H1 (cell line): Measurements from ENCODE around the gene PRR7. TPM values are rescaled to one million over a fixed set of nuclear protein-coding genes. Genes with fewer than 3 reads are reported as not detected.

ENCODE experiments used
- CTCF ChIA-PET: fragments of 300-600 bp; sonication (Branson Sonifier 250); formaldehyde crosslinking; loops from one replicate; lab custom pipeline; 2021; ENCODE audit not compliant: partially characterized antibody; lab: Charles Lee
- POLR2A ChIA-PET: fragments of 300-600 bp; sonication (Branson Sonifier 250); formaldehyde crosslinking; loops from one replicate; lab custom pipeline; 2021; ENCODE audit warnings: inconsistent platforms; ENCODE audit not compliant: partially characterized antibody; lab: Charles Lee
- DNase-seq, 2 experiments: peaks; one replicate each; pipeline versions ENCODE4 v3.0.0 to v3.0.0-alpha.2; 2010 to 2022; ENCODE audit warnings: low spot score in 2 of 2, low read depth in 1 of 2, mixed read lengths in 1 of 2
- FAIRE-seq: peaks from 2 replicates; lab custom pipeline; 2011; peaks lifted over from hg19 to GRCh38; lab: Jason Lieb, UNC
- H2AFZ ChIP-seq: 2 replicates; pipeline ENCODE4 v1.8.1; 2012; ENCODE audit warnings: low read length, inconsistent platforms
- H2AK5ac ChIP-seq: 2 replicates; pipeline ENCODE4 v1.6.1; 2013; ENCODE audit warnings: low read depth, low read length
- H2BK120ac ChIP-seq: replicated peaks from 2 replicates; pipeline ENCODE3; 2013; ENCODE audit warnings: low read depth, low read length, inconsistent platforms
- H2BK12ac ChIP-seq: 2 replicates; pipeline ENCODE4 v1.6.1; 2013; ENCODE audit warnings: low read depth, low read length
- H2BK15ac ChIP-seq: 2 replicates; pipeline ENCODE4 v1.6.1; 2013; ENCODE audit warnings: low read length
- H2BK20ac ChIP-seq: 2 replicates; pipeline ENCODE4 v1.6.1; 2013; ENCODE audit warnings: low read length
- H2BK5ac ChIP-seq: 2 replicates; pipeline ENCODE4 v1.6.1; 2013; ENCODE audit warnings: low read depth, low read length
- H3K14ac ChIP-seq: 2 replicates; pipeline ENCODE4 v1.6.1; 2013; ENCODE audit warnings: inconsistent platforms; ENCODE audit not compliant: insufficient read length
- H3K18ac ChIP-seq: 2 replicates; pipeline ENCODE4 v1.6.1; 2013; ENCODE audit warnings: low read length; ENCODE audit errors: extremely low read depth
- H3K23ac ChIP-seq: 2 replicates; pipeline ENCODE4 v1.6.1; 2013; ENCODE audit warnings: inconsistent platforms; ENCODE audit not compliant: insufficient read length
- H3K23me2 ChIP-seq: 2 replicates; pipeline ENCODE4 v1.6.1; 2013; ENCODE audit warnings: low read depth, low read length
- H3K27ac ChIP-seq: 2 replicates; pipeline ENCODE4 v1.6.1; 2011; ENCODE audit warnings: low read depth, low read length, inconsistent platforms
- H3K27me3 ChIP-seq, 4 experiments: replicated peaks in 1 of 4; 1 replicate in 1 of 4; 2 replicates in 3 of 4; pipeline versions ENCODE4 v1.6.1 to v1.8.1; 2011 to 2013; ENCODE audit warnings: low read length in 3 of 4, mild to moderate bottlenecking in 3 of 4, inconsistent platforms in 2 of 4, mixed read lengths in 2 of 4, moderate library complexity in 1 of 4; ENCODE audit not compliant: control insufficient read depth in 3 of 4, insufficient read depth in 3 of 4; ENCODE audit errors: extremely low read depth in 1 of 4
- H3K36me3 ChIP-seq, 4 experiments: 2 replicates each; pipeline versions ENCODE4 v1.6.1 to v1.8.1; 2011 to 2013; ENCODE audit warnings: mild to moderate bottlenecking in 4 of 4, low read length in 3 of 4, moderate library complexity in 2 of 4, control low read depth in 1 of 4, inconsistent platforms in 1 of 4; ENCODE audit not compliant: insufficient read depth in 4 of 4, control insufficient read depth in 2 of 4
- H3K4ac ChIP-seq: replicated peaks from 2 replicates; pipeline ENCODE3; 2013; ENCODE audit warnings: low read length, low read depth, mixed read lengths, inconsistent platforms; ENCODE audit not compliant: insufficient read length
- H3K4me1 ChIP-seq, 4 experiments: replicated peaks in 1 of 4; 1 replicate in 1 of 4; 2 replicates in 3 of 4; pipeline versions ENCODE4 v1.6.1 to v1.8.1; 2011 to 2013; ENCODE audit warnings: low read length in 3 of 4, inconsistent platforms in 2 of 4, mixed read lengths in 1 of 4; ENCODE audit not compliant: insufficient read depth in 4 of 4, control insufficient read depth in 3 of 4
- H3K4me2 ChIP-seq, 2 experiments: 2 replicates each; pipeline versions ENCODE4 v1.6.1 to v1.8.1; 2011 to 2013; ENCODE audit warnings: low read depth in 2 of 2, low read length in 2 of 2, control low read depth in 1 of 2, inconsistent platforms in 1 of 2, mild to moderate bottlenecking in 1 of 2; ENCODE audit not compliant: insufficient read depth in 1 of 2
- H3K4me3 ChIP-seq, 4 experiments: fragments of 200-600, 300-600 bp in 1 of 4; sonication (generic), shearing (Covaris generic), sonication (Bioruptor Twin) in 1 of 4; 2 replicates each; pipeline versions ENCODE4 v1.5.1 to v1.8.1; 2011 to 2016; ENCODE audit warnings: low read length in 4 of 4, low read depth in 3 of 4, control low read depth in 2 of 4, inconsistent platforms in 2 of 4, mild to moderate bottlenecking in 2 of 4, mixed read lengths in 1 of 4, moderate library complexity in 1 of 4; ENCODE audit not compliant: insufficient read depth in 2 of 4; ENCODE audit errors: extremely low read depth in 1 of 4
- H3K56ac ChIP-seq: replicated peaks from 2 replicates; pipeline ENCODE3; 2013; ENCODE audit warnings: low read depth, mild to moderate bottlenecking, mixed read lengths, low read length, inconsistent platforms; ENCODE audit not compliant: insufficient read length
- H3K79me1 ChIP-seq: 2 replicates; pipeline ENCODE4 v1.6.1; 2013; ENCODE audit warnings: low read depth, low read length, control low read depth
- H3K79me2 ChIP-seq, 2 experiments: 2 replicates each; pipeline versions ENCODE4 v1.6.1 to v1.8.1; 2012 to 2013; ENCODE audit warnings: low read length in 2 of 2, mild to moderate bottlenecking in 2 of 2, inconsistent platforms in 1 of 2; ENCODE audit not compliant: insufficient read depth in 2 of 2, control insufficient read depth in 1 of 2
- H3K9ac ChIP-seq, 4 experiments: replicated peaks in 1 of 4; 1 replicate in 1 of 4; 2 replicates in 3 of 4; pipeline versions ENCODE4 v1.6.1 to v1.8.1; 2011 to 2013; ENCODE audit warnings: low read depth in 3 of 4, low read length in 3 of 4, control low read depth in 2 of 4, mild to moderate bottlenecking in 2 of 4, moderate library complexity in 2 of 4, inconsistent platforms in 1 of 4; ENCODE audit errors: extremely low read depth in 1 of 4
- H3K9me3 ChIP-seq, 2 experiments: 2 replicates each; pipeline versions ENCODE4 v1.6.1 to v1.8.1; 2012 to 2013; ENCODE audit warnings: mild to moderate bottlenecking in 2 of 2, moderate library complexity in 2 of 2, control low read depth in 1 of 2, inconsistent platforms in 1 of 2, low read depth in 1 of 2, low read length in 1 of 2, mixed read lengths in 1 of 2; ENCODE audit not compliant: insufficient read depth in 2 of 2
- H4K20me1 ChIP-seq, 2 experiments: replicated peaks in 1 of 2; 2 replicates each; pipeline versions ENCODE3 to v1.8.1; 2011 to 2013; ENCODE audit warnings: inconsistent platforms in 2 of 2, low read length in 2 of 2, mild to moderate bottlenecking in 1 of 2; ENCODE audit not compliant: insufficient read depth in 2 of 2, control insufficient read depth in 1 of 2
- H4K5ac ChIP-seq: 2 replicates; pipeline ENCODE4 v1.6.1; 2013; ENCODE audit warnings: low read length, low read depth, mixed read lengths, inconsistent platforms; ENCODE audit not compliant: insufficient read length
- H4K8ac ChIP-seq: 2 replicates; pipeline ENCODE4 v1.8.0; 2013; ENCODE audit warnings: mild to moderate bottlenecking, moderate library complexity, low read length, inconsistent platforms; ENCODE audit not compliant: insufficient read depth; ENCODE audit errors: extremely low read depth
- H4K91ac ChIP-seq: replicated peaks from 2 replicates; pipeline ENCODE3; 2013; ENCODE audit warnings: low read length, mixed read lengths, inconsistent platforms; ENCODE audit not compliant: insufficient read length
- ASH2L ChIP-seq: fragments of 200-600, 300-600 bp; sonication (generic); IDR thresholded peaks from one replicate; pipeline ENCODE4 v1.7.1; 2017; ENCODE audit warnings: low read length
- CTBP2 ChIP-seq: IDR thresholded peaks from 2 replicates; pipeline ENCODE4 v1.7.0; 2011; ENCODE audit warnings: borderline replicate concordance, mild to moderate bottlenecking, moderate library complexity, mixed read lengths, low read length; ENCODE audit not compliant: insufficient read depth, insufficient read length
- EZH2 ChIP-seq: fragments of 200-600 bp; sonication (generic); IDR thresholded peaks from 2 replicates; pipeline ENCODE4 v1.7.1; 2012; ENCODE audit warnings: low read depth, mild to moderate bottlenecking, moderate library complexity, low read length, inconsistent platforms; ENCODE audit not compliant: severe bottlenecking
- GTF2F1 ChIP-seq: IDR thresholded peaks from 2 replicates; pipeline ENCODE4 v1.6.1; 2012; ENCODE audit warnings: low read depth, low read length, improper control_type of control experiment, borderline replicate concordance
- JUN ChIP-seq: IDR thresholded peaks from 2 replicates; pipeline ENCODE4 v1.6.1; 2011; ENCODE audit warnings: low read depth, mild to moderate bottlenecking, improper control_type of control experiment, low read length
- KDM5A ChIP-seq: fragments of 200-600 bp; IDR thresholded peaks from 2 replicates; pipeline ENCODE4 v1.7.1; 2012; ENCODE audit warnings: mild to moderate bottlenecking, low read length, inconsistent platforms, mixed read lengths
- MAFK ChIP-seq: IDR thresholded peaks from 2 replicates; pipeline ENCODE4 v1.6.1; 2012; ENCODE audit warnings: low read depth, mild to moderate bottlenecking, improper control_type of control experiment, low read length
- SIRT6 ChIP-seq: IDR thresholded peaks from one replicate; pipeline ENCODE4 v1.7.1; 2012; ENCODE audit warnings: low read length, inconsistent platforms
- SIX5 ChIP-seq: IDR thresholded peaks from 2 replicates; pipeline ENCODE4 v1.6.1; 2011; ENCODE audit warnings: mild to moderate bottlenecking, low read depth, low read length
- SP1 ChIP-seq: IDR thresholded peaks from 2 replicates; pipeline ENCODE4 v1.6.1; 2011; ENCODE audit warnings: low read depth, low read length
- TEAD4 ChIP-seq: IDR thresholded peaks from 2 replicates; pipeline ENCODE4 v1.6.1; 2012; ENCODE audit warnings: low read depth, low read length, inconsistent platforms, mixed read lengths
- USF2 ChIP-seq: IDR thresholded peaks from 2 replicates; pipeline ENCODE4 v1.6.1; 2011; ENCODE audit warnings: low read length, improper control_type of control experiment
- WGBS, 2 experiments: shearing (Covaris generic) in 1 of 2; methylation state at CpG; one replicate each; pipeline versions ENCODE4 v1.1.6 to v1.1.7; 2013 to 2015; ENCODE audit warnings: low lambda C conversion rate in 2 of 2, mixed read lengths in 2 of 2, inconsistent platforms in 1 of 2, low coverage in 1 of 2, missing lambda C conversion rate in 1 of 2; ENCODE audit not compliant: insufficient replicate concordance in 2 of 2, insufficient coverage in 1 of 2, insufficient read length in 1 of 2; ENCODE audit errors: extremely low coverage in 1 of 2, missing lambda C conversion rate in 1 of 2; 5-methylcytosine and 5-hydroxymethylcytosine counted together
- polyA plus RNA-seq, 7 experiments: library from polyadenylated mRNA; depleted of rRNA in 3 of 7; stranded (reverse) in 5 of 7; unstranded in 2 of 7; fragments of >200 nt in 5 of 7; fragments of 200-250 nt in 2 of 7; gene quantifications; 1 replicate in 5 of 7; 2 replicates in 1 of 7; 4 replicates in 1 of 7; pipeline versions ENCODE4 v1.2.1 to v1.2.3, GENCODE V29; 2011 to 2013; ENCODE audit warnings: missing spikeins in 2 of 7, mixed read lengths in 2 of 7
- total RNA-seq: library from RNA; stranded (reverse); fragmentation: NEBNext Ultra II Directional; extraction: Animal tissue kit (Norgen Biotek cat#: 25700); gene quantifications from 2 replicates; pipeline ENCODE4 v1.2.1, GENCODE V29; 2021
- TF ChIP-seq, protein P1 (sequence below): IDR thresholded peaks from 2 replicates; pipeline ENCODE4 v1.6.1; 2012; ENCODE audit warnings: inconsistent platforms

PRR7 gene
- total and polyA plus RNA-seq, 2 of the 8 experiments (the other 6 are each of a cell fraction or from before 2014, with no cell fraction given): 8.0 to 11.8 TPM

DNA sequence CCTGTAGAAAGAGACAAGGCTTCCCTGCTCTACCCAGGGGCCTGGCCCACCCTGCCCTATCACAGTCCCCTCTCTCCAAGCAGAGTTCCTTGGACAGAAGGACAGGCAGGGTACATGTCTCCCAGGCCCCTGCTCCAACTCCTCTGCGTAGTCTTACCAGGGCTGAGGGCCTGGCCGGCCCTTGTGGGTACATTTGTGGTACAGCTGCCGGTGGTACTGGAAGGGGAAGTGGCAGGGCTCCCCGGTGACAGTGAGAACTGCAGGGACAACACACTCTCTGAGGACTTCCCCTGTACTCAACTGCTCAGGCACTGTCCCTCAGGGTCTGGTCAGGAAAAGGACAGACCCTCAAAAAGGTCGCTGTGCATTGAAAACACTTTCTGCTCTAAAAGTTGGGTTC, 40.8 kb upstream of the PRR7 start:
- H3K36me3 ChIP-seq: no peaks in the 10 kb centered on the region
- CTCF ChIA-PET: interaction anchor here (1.2 to 10.5 kb wide), 10 partner anchors 10 to 97 kb away, joined by 3 to 343 read pairs (median 25); partner anchors contain the start of genes GRK6, PRR7 and SLC34A1
- H2AK5ac ChIP-seq: no peak overlapping the region
- no peaks in the 10 kb centered on the region for H3K79me2 ChIP-seq
- no peaks in the 10 kb centered on the region for H4K20me1 ChIP-seq
- no peak overlapping the region for H3K56ac ChIP-seq
- H4K8ac ChIP-seq: no peak overlapping the region
- no peak overlapping the region for H3K23ac ChIP-seq
- H2BK12ac ChIP-seq: no peak overlapping the region
- no peak for DNase-seq
- H3K79me1 ChIP-seq: no peaks in the 10 kb centered on the region
- H2BK15ac ChIP-seq: no peak overlapping the region
- POLR2A ChIA-PET: interaction anchor here (0.7 to 10.8 kb wide), 8 partner anchors 9 to 48 kb away, joined by 3 to 143 read pairs (median 5); partner anchors contain the start of gene PRR7
- H3K14ac ChIP-seq: no peak overlapping the region
- no peak overlapping the region for H2BK120ac ChIP-seq
- H3K9ac ChIP-seq: no peak overlapping the region
- H3K4ac ChIP-seq: no peak overlapping the region
- H3K4me3 ChIP-seq: no peak overlapping the region
- no peak overlapping the region for H2BK5ac ChIP-seq
- 93% methylated on average over 5 of the region's 5 CpGs; no CpG with 5 or more reads in 1 of the 2 experiments for WGBS, 2 experiments
- no peak for FAIRE-seq
- H3K4me2 ChIP-seq: no peak overlapping the region
- no peaks in the 10 kb centered on the region for H3K9me3 ChIP-seq
- H3K27ac ChIP-seq: no peak overlapping the region
- no peak overlapping the region for H2AFZ ChIP-seq
- H4K91ac ChIP-seq: no peak overlapping the region
- no peak overlapping the region for H4K5ac ChIP-seq
- peaks cover 0 to 22% (median 14%) of the 10 kb centered on the region in 4 experiments; a peak in 5 of 7 replicates for H3K4me1 ChIP-seq
- no peak overlapping the region for H2BK20ac ChIP-seq
- H3K18ac ChIP-seq: no peak overlapping the region
- H3K27me3 ChIP-seq: peaks cover 22 to 68% (median 43%) of the 10 kb centered on the region in 4 experiments
- peaks cover 13% of the 10 kb centered on the region; the same call in 1 of the 2 replicates for H3K23me2 ChIP-seq
- TF ChIP-seq MAFK: no peak
- no peak for TF ChIP-seq ASH2L
- no peak for TF ChIP-seq EZH2
- TF ChIP-seq SIRT6: no peak
- TF ChIP-seq, protein P1, sequence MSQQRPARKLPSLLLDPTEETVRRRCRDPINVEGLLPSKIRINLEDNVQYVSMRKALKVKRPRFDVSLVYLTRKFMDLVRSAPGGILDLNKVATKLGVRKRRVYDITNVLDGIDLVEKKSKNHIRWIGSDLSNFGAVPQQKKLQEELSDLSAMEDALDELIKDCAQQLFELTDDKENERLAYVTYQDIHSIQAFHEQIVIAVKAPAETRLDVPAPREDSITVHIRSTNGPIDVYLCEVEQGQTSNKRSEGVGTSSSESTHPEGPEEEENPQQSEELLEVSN: no peak
- TF ChIP-seq SIX5: no peak
- TF ChIP-seq KDM5A: no peak
- TF ChIP-seq USF2: no peak
- no peak for TF ChIP-seq GTF2F1
- no peak for TF ChIP-seq TEAD4
- no peak for TF ChIP-seq CTBP2
- no peak for TF ChIP-seq SP1
- TF ChIP-seq JUN: no peak
